HG03378 (cell line): ENCODE measurements around the gene COL6A1.
"Not testable (repeated sequence)": the region's sequence is repeated elsewhere in the genome, so short reads cannot be mapped to it uniquely, and the experiment has no call there.

Experiments
- ATAC-seq: cut with Tn5 transposase; IDR thresholded peaks from one replicate; pipeline ENCODE4 v1.9.1; 2021; ENCODE audit warnings: mild to moderate bottlenecking, moderate library complexity; ENCODE audit not compliant: unreplicated experiment

Gene COL6A1

GRCh38 chr21:46039891-46040660 lies 58.5 kb downstream of the COL6A1 start:
- ATAC-seq = no peak

- ATAC-seq = no peak
These were observed 59.1 kb downstream of the COL6A1 start for GRCh38 chr21:46040707-46041106.

GRCh38 chr21:46041183-46041582 lies 59.6 kb downstream of the COL6A1 start:
- no peak for ATAC-seq

- ATAC-seq = no peak
These were observed 63.6 kb downstream of the COL6A1 start for GRCh38 chr21:46045154-46045553.

- no peak for ATAC-seq
These were observed 64.9 kb downstream of the COL6A1 start for GRCh38 chr21:46046471-46046870.

GRCh38 chr21:46046906-46047305 lies 65.3 kb downstream of the COL6A1 start:
- ATAC-seq = not testable (repeated sequence)

DNA sequence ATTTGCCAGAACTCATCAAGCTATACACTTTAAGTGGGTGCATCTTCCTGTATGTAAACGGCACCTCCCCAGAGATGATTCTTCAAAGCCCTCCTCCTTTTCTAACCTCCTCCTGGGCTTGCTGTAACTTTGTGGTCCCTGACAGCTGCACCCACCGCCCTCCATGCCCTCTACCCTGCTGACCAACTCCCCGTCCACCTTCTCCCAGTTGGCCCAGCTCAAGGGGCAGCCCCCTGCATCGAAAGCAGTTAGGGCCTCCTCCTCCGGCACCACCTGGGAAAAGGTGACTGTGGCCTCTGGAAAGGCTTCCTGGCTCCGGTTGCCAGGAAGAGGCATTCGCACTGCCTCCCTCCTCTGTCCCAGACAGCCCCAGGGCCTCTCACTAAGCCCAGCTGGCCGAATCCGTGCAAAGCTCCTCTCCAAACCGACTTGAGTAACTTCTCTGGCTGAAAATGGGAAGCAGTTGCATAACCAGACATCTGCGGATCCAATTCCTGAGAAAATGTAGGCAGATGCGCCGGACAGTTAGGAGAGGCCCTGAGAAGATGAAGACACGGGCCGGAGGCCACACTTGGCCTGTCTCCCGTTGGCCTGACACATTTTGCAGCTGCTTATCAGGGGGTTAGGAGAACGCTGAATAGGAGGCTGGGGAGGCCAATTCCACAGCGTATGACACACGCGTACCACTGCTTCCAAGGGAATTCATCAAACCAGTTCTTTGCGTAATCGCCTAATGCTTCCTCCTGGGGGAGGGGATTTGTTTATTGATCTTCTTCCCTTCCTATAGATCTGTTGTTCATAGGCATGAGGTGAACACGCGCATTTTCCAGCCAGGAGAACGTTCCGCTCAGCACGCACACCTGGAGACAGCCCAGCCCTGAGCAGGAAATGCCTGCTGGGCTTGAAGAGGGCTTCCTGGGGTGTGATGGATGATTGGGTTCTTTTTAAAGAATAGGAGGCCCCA lies 67.6 kb downstream of the COL6A1 start:
- no peak for ATAC-seq

- no peak for ATAC-seq
These were observed 68.5 kb downstream of the COL6A1 start for GRCh38 chr21:46049890-46050667.

- no peak for ATAC-seq
These were observed 69.3 kb downstream of the COL6A1 start for GRCh38 chr21:46050668-46051378.

GRCh38 chr21:46051379-46051770 lies 69.8 kb downstream of the COL6A1 start:
- ATAC-seq = no peak

- no peak for ATAC-seq
These were observed 70.5 kb downstream of the COL6A1 start for GRCh38 chr21:46051821-46052675.

DNA sequence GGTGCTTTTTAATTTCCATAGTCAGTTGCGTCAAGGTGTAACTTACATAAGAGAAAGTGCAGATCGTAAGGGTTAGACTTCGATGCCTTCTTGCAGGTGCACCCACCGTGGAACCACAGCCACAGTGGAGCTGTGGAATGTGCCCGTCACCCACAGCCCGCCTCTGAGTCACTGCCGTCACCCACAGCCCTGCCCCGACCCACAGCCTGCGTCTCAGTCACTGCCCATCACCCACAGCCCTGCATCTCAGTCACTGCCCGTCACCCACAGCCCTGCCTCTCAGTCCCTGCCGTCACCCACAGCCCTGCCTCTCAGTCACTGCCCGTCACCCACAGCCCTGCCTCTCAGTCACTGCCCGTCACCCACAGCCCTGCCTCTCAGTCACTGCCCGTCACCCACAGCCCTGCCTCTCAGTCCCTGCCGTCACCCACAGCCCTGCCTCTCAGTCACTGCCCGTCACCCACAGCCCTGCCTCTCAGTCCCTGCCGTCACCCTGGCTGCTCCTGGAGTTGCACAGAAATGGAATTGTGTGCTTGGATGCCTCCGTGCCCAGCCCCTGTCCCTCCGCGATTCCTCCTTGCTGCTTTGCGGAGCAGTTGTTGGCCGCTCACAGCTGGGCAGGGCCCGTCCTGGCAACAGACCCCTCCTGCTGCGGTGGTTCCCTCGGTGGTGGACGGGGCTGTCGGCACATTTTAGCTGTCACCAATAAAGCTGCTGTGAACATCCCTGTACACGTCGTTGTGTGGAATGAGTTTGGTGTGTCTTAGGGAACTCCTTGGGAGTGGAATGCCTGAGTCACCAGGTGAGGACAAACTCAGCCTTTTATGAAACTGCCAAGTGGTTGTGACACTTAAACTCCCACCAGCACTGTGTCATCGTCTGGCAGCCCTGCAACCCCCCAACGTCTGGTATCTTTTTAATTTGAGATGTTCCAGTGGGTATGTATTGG lies 71.4 kb downstream of the COL6A1 start:
- no peak for ATAC-seq

DNA sequence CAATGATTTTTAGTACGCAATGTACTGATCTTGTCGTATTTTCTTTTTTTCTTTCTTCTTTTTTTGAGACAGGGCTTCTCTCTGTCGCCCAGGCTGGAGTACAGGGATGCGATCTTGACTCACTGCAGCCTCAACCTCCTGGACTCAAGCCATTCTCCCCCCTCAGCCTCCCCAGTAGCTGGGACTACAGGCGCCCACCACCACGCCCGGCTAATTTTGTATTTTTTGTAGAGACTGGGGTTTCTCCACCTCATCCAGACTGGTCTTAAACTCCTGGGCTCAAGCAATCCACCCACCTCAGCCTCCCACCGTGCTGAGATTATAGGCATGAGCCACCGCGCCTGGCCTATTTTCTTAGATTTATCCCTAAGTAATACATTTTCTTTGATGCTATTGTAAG lies 72.5 kb downstream of the COL6A1 start:
- no peak for ATAC-seq

DNA sequence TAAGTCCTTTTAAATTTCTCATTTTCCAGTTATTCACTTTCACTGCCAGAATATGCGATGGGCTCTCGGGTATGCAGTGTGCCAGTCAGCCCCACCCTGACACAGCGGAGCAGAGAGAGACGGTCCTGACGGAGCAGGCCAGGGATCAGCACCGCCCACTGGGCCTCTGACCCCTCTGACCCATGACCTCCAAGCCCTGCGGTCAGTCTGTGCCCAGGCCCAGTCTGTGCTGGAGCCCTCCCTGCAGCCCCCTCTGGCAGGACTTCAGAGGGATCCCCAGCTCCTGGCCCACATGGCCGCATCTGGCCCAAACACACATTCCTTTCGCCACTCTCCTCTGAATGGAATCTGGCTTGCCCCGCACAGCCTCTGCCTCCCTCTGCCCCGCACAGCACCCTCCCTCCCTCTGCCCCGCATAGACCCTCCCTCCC lies 72.9 kb downstream of the COL6A1 start:
- no peak for ATAC-seq
